Measurements from ENCODE around the gene ARL3.
A peak's percentile ranks its signal among the peaks of the same experiment; 100 is the strongest.

DNA sequence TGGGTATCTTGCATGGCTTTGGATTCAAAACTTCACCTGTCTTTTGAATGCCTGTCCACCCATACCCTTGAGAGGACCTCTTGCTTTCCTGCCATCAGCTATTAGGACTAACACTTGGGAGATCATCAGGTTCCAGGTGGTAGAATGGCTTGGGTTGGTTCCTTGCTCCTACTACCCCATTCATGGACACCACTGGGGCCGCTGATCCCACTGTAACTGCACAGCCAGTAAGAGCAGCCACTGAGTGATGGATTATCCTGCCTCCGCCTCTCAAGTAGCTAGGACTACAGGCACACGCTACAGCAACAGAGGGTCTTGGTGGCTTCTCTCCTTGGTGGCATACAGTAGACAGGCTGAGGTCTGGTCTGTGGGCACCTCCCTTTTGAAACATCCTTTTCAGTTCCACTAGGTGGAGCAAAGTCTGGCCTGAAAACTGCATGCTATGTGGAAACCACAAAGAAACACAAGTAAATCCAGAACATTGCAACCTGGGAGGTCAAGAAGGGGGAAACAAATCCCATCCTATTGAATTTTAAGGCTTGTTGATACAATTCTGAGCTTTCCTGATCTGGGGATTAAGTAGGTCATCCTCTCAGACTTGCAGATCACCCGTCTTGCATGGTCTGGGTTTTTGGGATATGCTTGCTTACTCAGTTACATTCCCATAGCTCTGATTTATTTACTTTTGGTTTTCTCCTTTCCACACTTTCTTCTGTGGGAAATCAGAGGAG lies 38.9 kb upstream of the ARL3 start:
- TF ChIP-seq POLR2A (IDR thresholded peaks at IDR 0.05), result no peak
- no peak for TF ChIP-seq EP300 (IDR thresholded peaks at IDR 0.05)
- TF ChIP-seq, protein P1, sequence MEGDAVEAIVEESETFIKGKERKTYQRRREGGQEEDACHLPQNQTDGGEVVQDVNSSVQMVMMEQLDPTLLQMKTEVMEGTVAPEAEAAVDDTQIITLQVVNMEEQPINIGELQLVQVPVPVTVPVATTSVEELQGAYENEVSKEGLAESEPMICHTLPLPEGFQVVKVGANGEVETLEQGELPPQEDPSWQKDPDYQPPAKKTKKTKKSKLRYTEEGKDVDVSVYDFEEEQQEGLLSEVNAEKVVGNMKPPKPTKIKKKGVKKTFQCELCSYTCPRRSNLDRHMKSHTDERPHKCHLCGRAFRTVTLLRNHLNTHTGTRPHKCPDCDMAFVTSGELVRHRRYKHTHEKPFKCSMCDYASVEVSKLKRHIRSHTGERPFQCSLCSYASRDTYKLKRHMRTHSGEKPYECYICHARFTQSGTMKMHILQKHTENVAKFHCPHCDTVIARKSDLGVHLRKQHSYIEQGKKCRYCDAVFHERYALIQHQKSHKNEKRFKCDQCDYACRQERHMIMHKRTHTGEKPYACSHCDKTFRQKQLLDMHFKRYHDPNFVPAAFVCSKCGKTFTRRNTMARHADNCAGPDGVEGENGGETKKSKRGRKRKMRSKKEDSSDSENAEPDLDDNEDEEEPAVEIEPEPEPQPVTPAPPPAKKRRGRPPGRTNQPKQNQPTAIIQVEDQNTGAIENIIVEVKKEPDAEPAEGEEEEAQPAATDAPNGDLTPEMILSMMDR (IDR thresholded peaks at IDR 0.05), result peak in 3 of 4 experiments; percentile 46 to 71 (median 55)

Data from sigmoid colon (tissue), 4 donors.